Gastroesophageal sphincter (tissue), 4 donors: Measurements from ENCODE around the gene AK1. TPM values are rescaled to one million over a fixed set of nuclear protein-coding genes. Genes with fewer than 3 reads are reported as not detected.

Experiments used
- ATAC-seq: fragments of 150-250 bp; one replicate; pipeline ENCODE4 v1.9.1; 2016; ENCODE audit warnings: mild to moderate bottlenecking, moderate library complexity
- H3K27ac ChIP-seq, 4 donors: fragments of 200-600 bp; sonication (generic) in 3 of 4; 1 replicate in 3 of 4; 2 replicates in 1 of 4; pipeline ENCODE4 v1.5.1; 2016 to 2019
- H3K27me3 ChIP-seq: fragments of 200-600 bp; sonication (generic); one replicate; pipeline ENCODE4 v1.5.1; 2019
- H3K36me3 ChIP-seq, 2 donors: fragments of 200-600 bp; sonication (generic); one replicate each; pipeline ENCODE4 v1.5.1; 2019; ENCODE audit warnings: control low read depth in 1 of 2
- H3K4me1 ChIP-seq, 3 donors: fragments of 200-600 bp; sonication (generic); 1 replicate in 2 of 3; 2 replicates in 1 of 3; pipeline ENCODE4 v1.5.1; 2016 to 2019; ENCODE audit warnings: control low read depth in 2 of 3
- H3K4me3 ChIP-seq, 2 donors: fragments of 200-600 bp; sonication (generic); one replicate each; pipeline ENCODE4 v1.5.1; 2019; ENCODE audit warnings: mild to moderate bottlenecking in 1 of 2, moderate library complexity in 1 of 2
- H3K9me3 ChIP-seq, 3 donors: fragments of 200-600 bp; sonication (generic); one replicate each; pipeline ENCODE4 v1.5.1; 2017 to 2019; ENCODE audit warnings: control low read depth in 2 of 3
- CTCF ChIP-seq, 4 experiments: fragments of 200-600 bp in 2 of 4; fragments of 450-650 bp in 2 of 4; sonication (generic) in 1 of 4; IDR thresholded peaks; one replicate each; pipeline ENCODE4 v1.5.1; 2017 to 2019; ENCODE audit warnings: antibody characterized with exemption in 4 of 4, mild to moderate bottlenecking in 2 of 4, moderate library complexity in 2 of 4
- EP300 ChIP-seq: sonication (generic); formaldehyde crosslinking; IDR thresholded peaks from one replicate; pipeline ENCODE4 v1.6.1; 2017; ENCODE audit warnings: antibody characterized with exemption, mild to moderate bottlenecking
- POLR2A ChIP-seq, 2 donors: fragments of 450-650 bp; IDR thresholded peaks; one replicate each; pipeline ENCODE4 v1.6.1; 2017; ENCODE audit warnings: antibody characterized with exemption in 2 of 2, mild to moderate bottlenecking in 2 of 2, moderate library complexity in 1 of 2
- POLR2AphosphoS5 ChIP-seq: sonication (generic); formaldehyde crosslinking; IDR thresholded peaks from one replicate; pipeline ENCODE4 v1.6.1; 2017; ENCODE audit warnings: antibody characterized with exemption
- WGBS, 2 donors: methylation state at CpG; one replicate each; pipeline ENCODE4 v1.1.5; 2018; ENCODE audit warnings: low coverage in 1 of 2; 5-methylcytosine and 5-hydroxymethylcytosine counted together
- total RNA-seq, 4 donors: library from RNA; depleted of rRNA; stranded (reverse); fragments of >200 nt; gene quantifications; one replicate each; pipeline ENCODE4 v1.1.0, GENCODE V29; 2016

The AK1 gene
- total RNA-seq, 4 donors from 2014 or later = 46.7 to 73.9 (median 49.7) TPM

- no peak overlapping the region for H3K4me3 ChIP-seq
- H3K4me1 ChIP-seq = peaks cover 0 to 55% (median 27%) of the 10 kb centered on the region in 3 donors
- no peak for ATAC-seq
- WGBS, 2 donors = 72 to 83% methylated on average over 7 to 8 of the region's 8 CpGs
- H3K27me3 ChIP-seq = no peaks in the 10 kb centered on the region
- TF ChIP-seq EP300 = no peak
- TF ChIP-seq POLR2A (IDR thresholded peaks at IDR 0.05) = no peak
- no peak for TF ChIP-seq POLR2AphosphoS5
- H3K27ac ChIP-seq = no peak overlapping the region
- H3K36me3 ChIP-seq = peaks cover 0 to 20% of the 10 kb centered on the region in 2 donors
- H3K9me3 ChIP-seq = no peaks in the 10 kb centered on the region
Observed at GRCh38 chr9:127880143-127880542, 2.7 kb upstream of the AK1 start.

GRCh38 chr9:127878652-127879390 is 1.3 kb upstream of the AK1 start:
- no peak overlapping the region for H3K27ac ChIP-seq
- H3K4me3 ChIP-seq = no peak overlapping the region
- H3K9me3 ChIP-seq = no peaks in the 10 kb centered on the region
- no peaks in the 10 kb centered on the region for H3K27me3 ChIP-seq
- ATAC-seq = no peak
- TF ChIP-seq POLR2A (IDR thresholded peaks at IDR 0.05) = no peak
- no peak for TF ChIP-seq EP300
- no peak for TF ChIP-seq POLR2AphosphoS5
- TF ChIP-seq CTCF (IDR thresholded peaks at IDR 0.05) = no peak
- WGBS, 2 donors = 58 to 64% methylated on average over 5 to 7 of the region's 8 CpGs
- H3K36me3 ChIP-seq = peaks cover 0 to 7% of the 10 kb centered on the region in 2 donors
- peaks cover 0 to 55% (median 39%) of the 10 kb centered on the region in 3 donors for H3K4me1 ChIP-seq

- peak overlapping the region; percentile 31 to 76 for H3K4me3 ChIP-seq
- H3K27me3 ChIP-seq = no peaks in the 10 kb centered on the region
- H3K27ac ChIP-seq = peak overlapping the region in 3 of 4 donors; percentile 90 to 91 (median 90)
- H3K4me1 ChIP-seq = peaks cover 0 to 60% (median 45%) of the 10 kb centered on the region in 3 donors
- TF ChIP-seq EP300 = no peak
- TF ChIP-seq POLR2A (IDR thresholded peaks at IDR 0.05) = no peak
- no peak for TF ChIP-seq CTCF (IDR thresholded peaks at IDR 0.05)
- no peak for TF ChIP-seq POLR2AphosphoS5
- H3K9me3 ChIP-seq = no peaks in the 10 kb centered on the region
- 36% methylated on average over 6 of the region's 18 CpGs; no CpG with 5 or more reads in 1 of the 2 donors for WGBS, 2 donors
- peaks cover 0 to 7% of the 10 kb centered on the region in 2 donors for H3K36me3 ChIP-seq
- no peak for ATAC-seq
Observed at GRCh38 chr9:127878001-127878651, 651 bp upstream of the AK1 start.

GRCh38 chr9:127876764-127877562 is 512 bp downstream of the AK1 start:
- ATAC-seq = peak; percentile 26
- H3K4me3 ChIP-seq = peak overlapping the region; percentile 31 to 76
- no peaks in the 10 kb centered on the region for H3K27me3 ChIP-seq
- H3K9me3 ChIP-seq = no peaks in the 10 kb centered on the region
- peaks cover 0 to 14% of the 10 kb centered on the region in 2 donors for H3K36me3 ChIP-seq
- H3K27ac ChIP-seq = peak overlapping the region in 3 of 4 donors; percentile 90 to 91 (median 90)
- peaks cover 0 to 59% (median 45%) of the 10 kb centered on the region in 3 donors for H3K4me1 ChIP-seq
- no CpG with 5 or more reads among the region's 26 CpGs for WGBS, 2 donors
- no peak for TF ChIP-seq POLR2A (IDR thresholded peaks at IDR 0.05)

GRCh38 chr9:127876026-127876763 is 1.3 kb downstream of the AK1 start:
- no peak for ATAC-seq
- TF ChIP-seq POLR2AphosphoS5 (no peak), CTCF (IDR thresholded peaks at IDR 0.05) (no peak), POLR2A (IDR thresholded peaks at IDR 0.05) (no peak), EP300 (no peak)
- no peaks in the 10 kb centered on the region for H3K27me3 ChIP-seq
- peak overlapping the region in 3 of 4 donors; percentile 90 to 91 (median 90) for H3K27ac ChIP-seq
- no peaks in the 10 kb centered on the region for H3K9me3 ChIP-seq
- peak overlapping the region in 1 of 2 donors; percentile 76 for H3K4me3 ChIP-seq
- H3K36me3 ChIP-seq = peaks cover 0 to 21% of the 10 kb centered on the region in 2 donors
- H3K4me1 ChIP-seq = peaks cover 0 to 59% (median 45%) of the 10 kb centered on the region in 3 donors
- no CpG with 5 or more reads among the region's 14 CpGs for WGBS, 2 donors
